T-helper 1 cell (primary cell): ENCODE measurements around the gene KLK3.

Source experiments
- DNase-seq, 5 donors: peaks; one replicate each; pipeline ENCODE4 v3.0.0-alpha.2; 2012 to 2020

KLK3 gene

GRCh38 chr19:50902640-50903039, 47.9 kb downstream of the KLK3 start:
- DNase-seq = no peak

- DNase-seq = no peak
These were observed 51.5 kb downstream of the KLK3 start for GRCh38 chr19:50906217-50906616.

- no peak for DNase-seq
These were observed 53.6 kb downstream of the KLK3 start for GRCh38 chr19:50908336-50908735.

GRCh38 chr19:50909240-50910070, 54.7 kb downstream of the KLK3 start:
- peak in 1 of 5 donors; percentile 27 for DNase-seq
